DMS114 treated with DMSO at 0.1 percent for 48 hours (cell line): Measurements from ENCODE around the gene PTBP3.
"Not testable (repeated sequence)": the region's sequence is repeated elsewhere in the genome, so short reads cannot be mapped to it uniquely, and the experiment has no call there.

Experiments used
- DNase-seq: peaks from one replicate; lab custom pipeline; 2025; ENCODE audit not compliant: unreplicated experiment; lab: John Stamatoyannopoulos, UW

Gene PTBP3

GRCh38 chr9:112332977-112333638 is at the start of gene PTBP3:
TSS of gene PTBP3 (minus strand) at chr9:112333619. CDS start at chr9:112297865, 35,754 bp downstream.
- DNase-seq, result no peak

GRCh38 chr9:112382501-112383364 is 49.3 kb upstream of the PTBP3 start:
- no peak for DNase-seq

GRCh38 chr9:112382066-112382465 is 48.6 kb upstream of the PTBP3 start:
- no peak for DNase-seq

GRCh38 chr9:112380825-112381221 is 47.4 kb upstream of the PTBP3 start:
- peak; percentile 19 for DNase-seq

GRCh38 chr9:112380102-112380824 is 46.8 kb upstream of the PTBP3 start, which contains the start of gene HSDL2:
TSS of gene HSDL2 (plus strand) at chr9:112380108. CDS start at chr9:112380164, 56 bp downstream.
- no peak for DNase-seq

GRCh38 chr9:112379177-112380101 is 46.0 kb upstream of the PTBP3 start:
- DNase-seq, result peak; percentile 94

- DNase-seq, result no peak
Observed at GRCh38 chr9:112378328-112379176, 45.1 kb upstream of the PTBP3 start.

- no peak for DNase-seq
Observed at GRCh38 chr9:112377684-112378327, 44.4 kb upstream of the PTBP3 start.

- DNase-seq, result no peak
Observed at GRCh38 chr9:112377087-112377486, 43.7 kb upstream of the PTBP3 start.

- no peak for DNase-seq
Observed at GRCh38 chr9:112375361-112375760, 41.9 kb upstream of the PTBP3 start.

GRCh38 chr9:112374232-112374631 is 40.8 kb upstream of the PTBP3 start:
- not testable (repeated sequence) for DNase-seq

GRCh38 chr9:112373666-112374065 is 40.2 kb upstream of the PTBP3 start:
- DNase-seq, result not testable (repeated sequence)

GRCh38 chr9:112371060-112371459 is 37.6 kb upstream of the PTBP3 start:
- no peak for DNase-seq

- DNase-seq, result no peak
Observed at GRCh38 chr9:112369817-112370216, 36.4 kb upstream of the PTBP3 start.

- DNase-seq, result no peak
Observed at GRCh38 chr9:112367465-112367864, 34.0 kb upstream of the PTBP3 start.

GRCh38 chr9:112366591-112366990 is 33.2 kb upstream of the PTBP3 start:
- DNase-seq, result no peak

GRCh38 chr9:112365257-112365656 is 31.8 kb upstream of the PTBP3 start:
- DNase-seq, result not testable (repeated sequence)

- no peak for DNase-seq
Observed at GRCh38 chr9:112364761-112365160, 31.3 kb upstream of the PTBP3 start.

- DNase-seq, result peak; percentile 20
Observed at GRCh38 chr9:112361601-112362000, 28.2 kb upstream of the PTBP3 start.
